ENCODE data around the gene FAM9B.
"Not testable (repeated sequence)": the region's sequence is repeated elsewhere in the genome, so short reads cannot be mapped to it uniquely, and the experiment has no call there.

DNA sequence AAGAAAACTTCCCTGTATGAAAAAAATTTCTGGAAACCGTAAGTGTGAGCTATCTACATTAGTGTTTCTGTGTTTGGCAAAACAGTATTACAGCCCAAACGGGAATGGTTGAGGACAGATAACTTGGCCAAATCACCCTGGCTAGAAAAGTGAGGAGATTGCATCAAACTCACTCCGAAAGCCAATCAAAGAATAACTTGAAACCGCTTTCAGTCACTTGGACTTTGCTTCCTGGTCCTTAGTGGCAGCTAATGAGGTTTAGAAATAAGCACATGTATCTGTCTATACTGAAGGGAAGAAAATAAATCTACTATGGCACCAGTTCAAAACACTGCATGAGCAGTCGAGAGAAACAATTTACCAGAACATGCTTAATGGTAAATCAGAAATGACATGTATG is 15.6 kb downstream of the FAM9B start:
- TF ChIP-seq, protein P1, sequence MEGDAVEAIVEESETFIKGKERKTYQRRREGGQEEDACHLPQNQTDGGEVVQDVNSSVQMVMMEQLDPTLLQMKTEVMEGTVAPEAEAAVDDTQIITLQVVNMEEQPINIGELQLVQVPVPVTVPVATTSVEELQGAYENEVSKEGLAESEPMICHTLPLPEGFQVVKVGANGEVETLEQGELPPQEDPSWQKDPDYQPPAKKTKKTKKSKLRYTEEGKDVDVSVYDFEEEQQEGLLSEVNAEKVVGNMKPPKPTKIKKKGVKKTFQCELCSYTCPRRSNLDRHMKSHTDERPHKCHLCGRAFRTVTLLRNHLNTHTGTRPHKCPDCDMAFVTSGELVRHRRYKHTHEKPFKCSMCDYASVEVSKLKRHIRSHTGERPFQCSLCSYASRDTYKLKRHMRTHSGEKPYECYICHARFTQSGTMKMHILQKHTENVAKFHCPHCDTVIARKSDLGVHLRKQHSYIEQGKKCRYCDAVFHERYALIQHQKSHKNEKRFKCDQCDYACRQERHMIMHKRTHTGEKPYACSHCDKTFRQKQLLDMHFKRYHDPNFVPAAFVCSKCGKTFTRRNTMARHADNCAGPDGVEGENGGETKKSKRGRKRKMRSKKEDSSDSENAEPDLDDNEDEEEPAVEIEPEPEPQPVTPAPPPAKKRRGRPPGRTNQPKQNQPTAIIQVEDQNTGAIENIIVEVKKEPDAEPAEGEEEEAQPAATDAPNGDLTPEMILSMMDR (IDR thresholded peaks at IDR 0.05), result not testable (repeated sequence)
- TF ChIP-seq, protein P2, sequence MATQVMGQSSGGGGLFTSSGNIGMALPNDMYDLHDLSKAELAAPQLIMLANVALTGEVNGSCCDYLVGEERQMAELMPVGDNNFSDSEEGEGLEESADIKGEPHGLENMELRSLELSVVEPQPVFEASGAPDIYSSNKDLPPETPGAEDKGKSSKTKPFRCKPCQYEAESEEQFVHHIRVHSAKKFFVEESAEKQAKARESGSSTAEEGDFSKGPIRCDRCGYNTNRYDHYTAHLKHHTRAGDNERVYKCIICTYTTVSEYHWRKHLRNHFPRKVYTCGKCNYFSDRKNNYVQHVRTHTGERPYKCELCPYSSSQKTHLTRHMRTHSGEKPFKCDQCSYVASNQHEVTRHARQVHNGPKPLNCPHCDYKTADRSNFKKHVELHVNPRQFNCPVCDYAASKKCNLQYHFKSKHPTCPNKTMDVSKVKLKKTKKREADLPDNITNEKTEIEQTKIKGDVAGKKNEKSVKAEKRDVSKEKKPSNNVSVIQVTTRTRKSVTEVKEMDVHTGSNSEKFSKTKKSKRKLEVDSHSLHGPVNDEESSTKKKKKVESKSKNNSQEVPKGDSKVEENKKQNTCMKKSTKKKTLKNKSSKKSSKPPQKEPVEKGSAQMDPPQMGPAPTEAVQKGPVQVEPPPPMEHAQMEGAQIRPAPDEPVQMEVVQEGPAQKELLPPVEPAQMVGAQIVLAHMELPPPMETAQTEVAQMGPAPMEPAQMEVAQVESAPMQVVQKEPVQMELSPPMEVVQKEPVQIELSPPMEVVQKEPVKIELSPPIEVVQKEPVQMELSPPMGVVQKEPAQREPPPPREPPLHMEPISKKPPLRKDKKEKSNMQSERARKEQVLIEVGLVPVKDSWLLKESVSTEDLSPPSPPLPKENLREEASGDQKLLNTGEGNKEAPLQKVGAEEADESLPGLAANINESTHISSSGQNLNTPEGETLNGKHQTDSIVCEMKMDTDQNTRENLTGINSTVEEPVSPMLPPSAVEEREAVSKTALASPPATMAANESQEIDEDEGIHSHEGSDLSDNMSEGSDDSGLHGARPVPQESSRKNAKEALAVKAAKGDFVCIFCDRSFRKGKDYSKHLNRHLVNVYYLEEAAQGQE (IDR thresholded peaks at IDR 0.05; ENCODE audit: insufficient read depth in 1 of 2, low read depth in 2 of 2, low read length in 1 of 2), result not testable (repeated sequence)
- not testable (repeated sequence) for TF ChIP-seq POLR2AphosphoS5 (IDR thresholded peaks at IDR 0.05; ENCODE audit: low read depth, low read length); SIN3A (IDR thresholded peaks at IDR 0.05; ENCODE audit: borderline replicate concordance, insufficient read depth, low read depth, low read length)

Data from Panc1 (cell line).